B cell (primary cell): ENCODE results near the gene SLC18A3.

Experiments
- EZH2 ChIP-seq: IDR thresholded peaks from 2 replicates; pipeline ENCODE4 v1.6.1; 2012; ENCODE audit warnings: borderline replicate concordance, low read depth, mild to moderate bottlenecking, moderate library complexity, low read length; ENCODE audit not compliant: insufficient read depth, poor library complexity, severe bottlenecking
- TF ChIP-seq, protein P1 (sequence below): fragments of 200-600 bp; IDR thresholded peaks from one replicate; pipeline ENCODE4 v1.8.0; 2022; ENCODE audit warnings: antibody characterized with exemption, mild to moderate bottlenecking

DNA sequence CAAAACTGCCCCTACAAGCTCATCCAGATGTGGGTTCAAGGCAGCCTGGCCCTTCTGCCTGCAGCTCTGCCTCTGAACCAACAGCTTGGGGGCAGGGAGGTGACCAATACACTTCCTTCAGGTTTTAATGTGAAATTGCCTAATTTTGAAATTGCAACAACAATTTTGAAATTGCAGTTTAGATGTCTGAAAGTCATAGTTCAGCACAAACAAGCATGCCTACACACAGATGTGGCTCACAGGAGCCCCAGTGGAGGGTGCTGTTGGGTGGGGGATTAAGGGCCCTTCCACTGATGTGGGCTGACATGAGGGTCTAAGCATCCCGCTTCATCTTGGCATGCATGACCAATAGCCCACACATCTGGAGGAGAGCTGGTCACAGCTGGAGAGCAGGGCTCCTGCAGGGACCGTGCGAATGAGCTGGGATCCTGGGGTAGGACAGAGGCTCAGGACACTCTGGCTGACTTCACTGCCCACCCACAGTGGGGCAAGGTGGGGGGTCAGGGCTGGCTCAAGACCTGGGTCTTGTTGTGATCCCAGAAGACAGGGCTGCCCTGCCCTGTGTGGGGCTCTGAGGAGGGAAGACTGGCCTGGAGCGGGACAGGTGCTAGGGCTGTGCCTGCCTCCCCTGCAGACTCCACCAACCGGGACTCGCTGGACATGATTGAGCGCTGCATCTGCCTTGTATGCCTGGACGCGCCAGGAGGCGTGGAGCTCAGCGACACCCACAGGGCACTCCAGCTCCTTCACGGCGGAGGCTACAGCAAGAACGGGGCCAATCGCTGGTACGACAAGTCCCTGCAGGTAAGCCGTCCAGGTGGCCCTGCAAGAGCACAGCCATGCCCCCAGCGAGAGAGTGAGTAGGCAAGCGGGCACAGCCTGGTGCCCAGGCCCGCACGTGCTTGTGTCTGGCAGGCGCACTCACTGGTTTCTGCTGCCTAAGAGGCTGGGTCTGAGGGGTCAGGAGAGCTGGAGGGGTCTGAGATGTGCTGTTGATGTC is 36.1 kb downstream of the SLC18A3 start:
- TF ChIP-seq, protein P1, sequence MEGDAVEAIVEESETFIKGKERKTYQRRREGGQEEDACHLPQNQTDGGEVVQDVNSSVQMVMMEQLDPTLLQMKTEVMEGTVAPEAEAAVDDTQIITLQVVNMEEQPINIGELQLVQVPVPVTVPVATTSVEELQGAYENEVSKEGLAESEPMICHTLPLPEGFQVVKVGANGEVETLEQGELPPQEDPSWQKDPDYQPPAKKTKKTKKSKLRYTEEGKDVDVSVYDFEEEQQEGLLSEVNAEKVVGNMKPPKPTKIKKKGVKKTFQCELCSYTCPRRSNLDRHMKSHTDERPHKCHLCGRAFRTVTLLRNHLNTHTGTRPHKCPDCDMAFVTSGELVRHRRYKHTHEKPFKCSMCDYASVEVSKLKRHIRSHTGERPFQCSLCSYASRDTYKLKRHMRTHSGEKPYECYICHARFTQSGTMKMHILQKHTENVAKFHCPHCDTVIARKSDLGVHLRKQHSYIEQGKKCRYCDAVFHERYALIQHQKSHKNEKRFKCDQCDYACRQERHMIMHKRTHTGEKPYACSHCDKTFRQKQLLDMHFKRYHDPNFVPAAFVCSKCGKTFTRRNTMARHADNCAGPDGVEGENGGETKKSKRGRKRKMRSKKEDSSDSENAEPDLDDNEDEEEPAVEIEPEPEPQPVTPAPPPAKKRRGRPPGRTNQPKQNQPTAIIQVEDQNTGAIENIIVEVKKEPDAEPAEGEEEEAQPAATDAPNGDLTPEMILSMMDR, result no peak
- no peak for TF ChIP-seq EZH2
